HuH-7.5 (cell line): ENCODE results near the gene LGALS3BP.

Experiments used
- DNase-seq: peaks from one replicate; pipeline ENCODE4 v3.0.0; 2011; ENCODE audit warnings: low spot score

LGALS3BP gene

GRCh38 chr17:78999056-78999768, 19.5 kb upstream of the LGALS3BP start:
- DNase-seq: no peak

GRCh38 chr17:78998311-78999055, 18.8 kb upstream of the LGALS3BP start:
- no peak for DNase-seq

GRCh38 chr17:78997881-78998280, 18.2 kb upstream of the LGALS3BP start:
- DNase-seq: no peak

GRCh38 chr17:78997231-78997741, 17.6 kb upstream of the LGALS3BP start:
- DNase-seq: no peak

GRCh38 chr17:78996781-78997201, 17.1 kb upstream of the LGALS3BP start:
- no peak for DNase-seq

- DNase-seq: no peak
Observed at GRCh38 chr17:78995761-78996451, 16.2 kb upstream of the LGALS3BP start.

GRCh38 chr17:78995022-78995760, 15.5 kb upstream of the LGALS3BP start:
- no peak for DNase-seq

- DNase-seq: no peak
Observed at GRCh38 chr17:78993981-78994671, 14.4 kb upstream of the LGALS3BP start.

- DNase-seq: peak; percentile 80
Observed at GRCh38 chr17:78993241-78993956, 13.7 kb upstream of the LGALS3BP start.

- DNase-seq: no peak
Observed at GRCh38 chr17:78992542-78993212, 13.0 kb upstream of the LGALS3BP start.

GRCh38 chr17:78991906-78992532, 12.3 kb upstream of the LGALS3BP start:
- DNase-seq: no peak

GRCh38 chr17:78991017-78991738, 11.5 kb upstream of the LGALS3BP start:
- DNase-seq: no peak

- DNase-seq: no peak
Observed at GRCh38 chr17:78990349-78991016, 10.8 kb upstream of the LGALS3BP start.

- DNase-seq: no peak
Observed at GRCh38 chr17:78988152-78988551, 8.4 kb upstream of the LGALS3BP start.

GRCh38 chr17:78986649-78987328, 7.1 kb upstream of the LGALS3BP start:
- DNase-seq: no peak

GRCh38 chr17:78986048-78986648, 6.4 kb upstream of the LGALS3BP start:
- no peak for DNase-seq

- no peak for DNase-seq
Observed at GRCh38 chr17:78985395-78985794, 5.7 kb upstream of the LGALS3BP start.
